Measurements from ENCODE around the gene TBC1D5.

TBC1D5 gene

DNA sequence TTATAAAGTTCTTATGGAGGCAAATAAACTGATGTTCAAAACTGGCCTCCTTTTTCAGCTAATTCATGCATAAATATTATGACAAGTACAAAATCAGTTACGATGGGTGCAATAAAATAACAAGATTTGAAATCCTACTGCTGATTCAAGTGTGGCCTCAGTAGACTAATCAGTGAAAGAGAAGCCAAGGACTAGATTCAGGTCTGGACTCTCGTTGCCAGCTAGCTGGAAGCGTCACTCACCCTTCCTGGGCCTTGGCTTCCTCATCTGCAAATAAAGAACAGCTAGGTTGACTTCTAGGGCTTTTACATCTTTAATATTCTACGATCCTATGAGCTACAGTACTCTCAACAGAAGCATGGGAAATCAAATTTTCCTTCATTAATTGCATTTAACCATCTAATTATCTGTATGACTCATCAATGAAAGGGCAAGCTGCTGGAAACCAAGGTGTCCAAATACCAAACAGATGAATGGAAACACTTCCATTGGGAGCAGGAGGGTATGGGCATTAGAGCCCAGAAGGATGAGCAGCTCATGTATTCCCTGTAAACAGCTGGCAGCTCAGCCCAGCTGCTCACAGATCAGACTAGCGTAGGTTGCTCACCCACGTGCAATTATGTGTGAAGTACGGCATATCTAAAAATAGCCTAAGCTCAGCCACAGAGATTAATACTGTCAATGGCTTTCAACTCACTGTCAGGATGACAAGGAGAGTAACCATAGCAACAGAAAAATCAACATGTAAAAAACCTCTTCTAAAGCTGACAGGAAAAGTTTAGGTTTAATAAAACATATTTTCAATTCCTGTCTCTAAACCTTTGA, 562.8 kb downstream of the TBC1D5 start:
- DNase-seq (ENCODE audit: low read depth in 2 of 2): no peak

DNA sequence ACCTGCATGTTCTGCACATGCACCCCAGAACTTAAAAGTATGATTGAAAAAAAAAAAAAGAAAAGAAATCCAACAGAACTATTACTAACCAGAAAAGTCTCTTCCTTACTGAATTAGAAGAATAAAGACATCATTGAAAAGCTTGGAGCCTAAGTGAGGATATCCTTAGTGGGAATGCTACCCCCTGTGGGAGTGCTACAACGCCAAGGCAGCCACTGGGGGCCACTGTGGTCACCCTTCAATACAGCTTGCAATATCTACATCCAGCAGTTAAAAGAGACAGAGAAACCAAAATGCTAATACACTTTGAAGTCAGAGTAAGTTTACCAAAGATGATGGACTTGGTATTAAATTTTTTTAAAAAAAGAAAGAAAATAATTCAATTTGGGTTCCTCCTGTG, 565.7 kb downstream of the TBC1D5 start:
- no peak for DNase-seq (ENCODE audit: low read depth in 2 of 2)

DNA sequence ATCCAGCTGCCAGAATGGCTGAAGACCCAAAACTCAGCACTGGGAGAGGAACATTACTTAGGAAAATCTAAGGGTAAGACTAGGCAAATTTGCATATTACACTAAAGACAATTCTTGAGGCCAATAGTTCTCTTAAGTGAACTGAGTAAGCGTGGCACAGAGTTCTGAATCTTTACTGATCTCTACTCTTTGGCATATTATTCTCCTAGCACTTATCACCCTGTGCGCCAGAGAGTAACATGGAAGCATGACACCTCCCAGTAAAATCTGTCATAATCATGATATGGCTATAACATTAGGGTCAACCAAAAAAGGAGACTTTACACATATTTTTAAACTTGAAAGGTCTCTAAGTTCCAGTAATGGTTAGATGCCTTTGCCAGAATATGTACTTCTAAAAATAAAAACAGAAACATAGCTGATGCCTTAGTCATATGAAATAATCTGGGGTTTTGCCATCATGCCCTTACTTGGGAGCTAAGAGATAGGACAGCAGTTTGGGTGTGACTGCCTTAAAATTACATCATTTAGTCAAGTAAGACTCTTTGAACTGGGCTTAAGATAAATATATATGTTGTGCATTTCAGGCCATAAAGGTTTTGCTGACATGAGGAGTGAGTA, 567.1 kb downstream of the TBC1D5 start:
- DNase-seq (ENCODE audit: low read depth in 2 of 2): no peak

DNA sequence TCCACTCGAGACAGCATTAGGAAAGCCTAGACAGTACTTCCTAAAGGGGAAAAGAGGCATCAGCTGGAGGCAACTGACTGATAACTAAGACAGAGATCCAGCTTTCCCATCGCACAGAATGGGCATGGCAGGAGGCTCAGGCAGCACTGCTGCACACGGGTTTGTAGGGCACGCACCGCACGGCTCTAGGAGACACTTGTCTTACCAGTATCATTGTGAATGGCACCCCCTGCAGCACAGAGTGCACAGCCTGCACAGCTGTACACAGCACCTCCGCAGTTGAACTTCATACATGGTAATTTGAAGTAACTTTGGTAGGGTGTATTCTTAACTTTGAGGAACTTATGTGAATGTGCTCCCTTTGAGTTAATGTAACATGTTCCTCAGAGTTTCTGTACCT, 576.1 kb downstream of the TBC1D5 start:
- no peak for DNase-seq (ENCODE audit: low read depth in 2 of 2)

DNA sequence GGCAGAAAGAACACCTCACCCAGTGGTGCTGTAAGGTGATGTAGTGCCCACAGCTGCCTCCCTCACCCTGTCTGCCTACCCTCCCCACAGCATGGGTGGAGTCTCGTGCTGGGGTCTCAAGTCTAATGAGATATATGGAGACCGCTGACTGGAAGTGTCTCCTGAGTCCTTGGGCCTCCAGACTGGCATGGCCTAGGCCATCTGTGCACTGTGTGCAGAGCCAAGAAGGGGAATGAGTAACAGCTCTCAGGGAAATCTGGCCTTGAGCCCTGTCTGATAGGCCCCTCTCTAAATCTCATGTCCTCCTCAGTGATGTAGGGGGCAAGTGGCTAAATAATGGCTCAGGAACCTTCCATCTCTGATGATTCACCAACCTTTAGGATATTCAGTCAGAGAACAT, 580.3 kb downstream of the TBC1D5 start:
- no peak for DNase-seq (ENCODE audit: low read depth in 2 of 2)

DNA sequence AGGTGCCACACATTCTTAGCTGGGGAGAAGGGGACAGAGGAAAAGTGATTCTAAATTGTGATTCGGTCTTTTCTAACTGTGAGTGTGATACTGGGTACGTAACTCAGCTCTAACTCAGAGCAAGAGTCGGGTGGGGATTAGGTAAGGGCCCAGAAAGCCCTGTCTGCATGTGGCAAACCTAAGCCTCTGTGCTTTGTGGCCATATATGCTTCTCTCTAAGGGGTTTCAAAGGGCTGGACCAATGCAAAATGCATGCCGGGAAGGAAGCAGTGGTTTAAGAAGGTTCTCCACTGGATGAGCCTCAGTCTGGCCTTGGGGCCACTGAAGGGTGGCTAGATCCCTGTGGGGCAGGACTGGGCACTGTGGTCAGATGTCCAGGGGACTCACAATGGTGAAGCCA, 581.8 kb downstream of the TBC1D5 start:
- no peak for DNase-seq (ENCODE audit: low read depth in 2 of 2)

DNA sequence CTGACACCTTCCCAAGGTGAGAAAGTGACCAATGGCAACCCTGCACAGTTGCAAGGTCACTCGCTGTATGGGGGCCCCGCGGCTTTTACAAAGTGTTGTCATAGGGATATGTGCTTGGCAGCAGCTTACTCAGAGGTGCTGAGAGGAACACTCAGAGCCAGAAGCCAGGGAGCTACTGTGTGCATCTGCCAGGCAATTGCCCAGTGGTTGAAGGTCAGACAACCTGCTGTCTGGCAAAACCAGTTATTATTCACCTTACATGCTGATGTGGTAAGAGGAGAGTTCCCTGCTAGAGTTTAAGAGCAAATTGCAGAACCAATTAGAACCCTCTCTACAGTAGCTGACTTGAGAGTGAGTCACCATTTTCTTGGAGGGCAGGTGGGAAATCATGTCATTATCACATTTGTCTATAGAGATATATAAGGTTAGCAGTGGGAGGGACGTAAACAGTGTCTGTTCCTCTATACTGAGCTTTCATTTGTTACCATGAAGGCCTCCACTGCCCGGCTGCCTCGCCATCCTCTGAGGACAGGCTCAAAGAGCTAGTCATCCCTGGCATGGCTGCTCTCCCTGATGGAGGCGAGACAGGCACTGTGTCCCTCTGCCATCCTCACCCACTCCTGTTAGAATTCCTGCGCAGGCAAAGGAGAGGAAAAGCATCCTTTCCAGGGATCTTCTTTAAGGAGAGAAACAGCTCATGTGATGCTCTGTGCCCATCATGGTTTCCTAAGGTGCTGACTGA, 583.3 kb downstream of the TBC1D5 start:
- DNase-seq (ENCODE audit: low read depth in 2 of 2): no peak

DNA sequence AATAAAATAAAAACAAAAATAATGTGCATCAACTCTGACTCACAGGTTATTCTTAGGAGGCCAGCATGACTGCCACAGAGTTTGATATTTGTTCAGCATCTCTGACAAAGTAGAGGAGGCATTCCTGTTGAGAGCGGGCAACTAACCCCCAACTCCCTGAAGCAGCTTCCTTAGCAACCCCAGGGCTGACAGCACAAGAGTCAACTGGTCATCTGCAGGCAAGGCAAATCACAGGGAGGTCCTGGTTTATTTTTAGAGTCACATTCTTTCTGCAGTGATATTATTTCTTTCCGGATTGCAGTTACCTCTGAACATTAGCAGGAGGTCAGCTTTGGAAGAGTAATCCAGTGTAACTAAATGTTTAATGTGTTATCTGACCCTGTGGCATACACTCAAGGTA, 584.7 kb downstream of the TBC1D5 start:
- DNase-seq (ENCODE audit: low read depth in 2 of 2): no peak

DNA sequence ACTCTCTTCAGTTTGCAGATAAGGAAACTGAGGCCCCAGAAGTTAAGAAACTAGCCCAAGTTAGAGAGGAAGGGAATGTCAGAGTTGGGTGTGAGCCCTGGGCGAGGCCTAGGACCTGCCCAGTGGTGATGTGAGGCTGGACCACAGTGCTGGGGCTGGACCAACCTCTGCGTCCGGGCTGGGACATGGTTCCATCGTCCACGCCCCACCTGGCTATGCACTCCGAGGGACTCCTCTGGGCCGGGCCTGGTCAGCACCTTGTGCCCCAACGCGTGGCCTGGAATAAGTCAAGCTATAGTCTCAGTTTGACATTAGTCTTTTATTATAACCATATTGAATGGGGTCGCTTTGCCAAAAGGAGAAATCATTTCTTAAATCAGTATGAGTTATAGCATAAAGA, 585.6 kb downstream of the TBC1D5 start:
- no peak for DNase-seq (ENCODE audit: low read depth in 2 of 2)

DNA sequence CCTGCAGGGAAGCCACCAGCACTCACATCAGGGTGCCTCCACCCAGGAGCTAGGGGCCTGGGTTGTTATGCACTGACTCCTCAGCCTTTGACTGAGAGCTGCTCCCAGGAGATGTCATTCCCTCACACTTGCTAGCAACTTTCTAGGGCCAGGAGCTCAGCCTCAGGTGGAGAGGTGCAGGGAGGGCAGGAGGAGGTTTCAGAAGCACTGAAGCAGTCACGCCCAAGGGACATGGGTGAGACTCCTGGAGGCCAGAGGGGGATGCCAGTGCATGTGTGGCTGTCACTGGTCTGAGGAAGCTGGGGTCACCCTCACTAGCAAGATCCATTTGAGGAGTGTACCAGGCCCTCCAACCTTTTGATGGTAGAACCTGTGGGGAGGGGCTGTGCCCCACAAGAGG, 586.5 kb downstream of the TBC1D5 start:
- DNase-seq (ENCODE audit: low read depth in 2 of 2): no peak

DNA sequence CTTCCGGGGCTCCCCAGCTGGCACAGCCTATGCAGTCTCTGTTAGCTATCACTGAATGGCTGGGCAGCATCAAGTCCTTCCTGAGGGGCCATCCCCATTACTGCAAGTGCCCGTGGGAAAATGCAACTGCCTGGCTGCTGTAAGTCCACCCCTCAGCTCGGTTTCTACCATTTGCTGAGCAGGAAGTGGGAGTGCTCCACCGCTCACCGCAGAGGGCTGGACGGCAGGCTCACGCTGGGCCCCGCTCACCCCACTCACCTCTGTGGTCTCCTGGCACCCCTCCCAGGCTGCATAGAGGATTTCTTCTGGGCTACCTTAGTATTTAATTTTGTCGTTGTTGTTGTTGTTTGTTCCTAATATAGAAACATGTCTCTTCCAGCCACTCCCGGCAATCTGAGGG, 587.5 kb downstream of the TBC1D5 start:
- peak in 1 of 2 donors; percentile 2 for DNase-seq (ENCODE audit: low read depth in 2 of 2)

DNA sequence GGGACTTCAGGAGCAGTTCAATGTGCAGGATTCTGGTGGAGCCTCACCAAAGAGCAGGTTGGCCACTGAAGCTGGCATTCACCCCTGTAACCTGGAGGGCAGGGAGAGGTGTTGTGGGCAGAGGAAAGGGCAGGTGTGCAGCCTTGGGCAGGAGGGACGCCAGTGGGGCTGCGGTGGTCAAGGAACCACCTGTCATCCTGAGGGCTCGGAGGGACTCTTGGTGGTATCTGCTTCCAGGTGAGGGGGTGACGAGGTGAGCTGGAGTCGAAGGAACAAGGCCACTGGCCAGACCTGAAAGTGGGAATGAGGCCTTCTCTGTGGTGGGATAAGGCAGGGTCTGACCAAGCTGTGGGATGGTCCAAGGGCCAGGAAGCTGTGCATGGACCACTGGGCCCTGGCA, 588.2 kb downstream of the TBC1D5 start:
- no peak for DNase-seq (ENCODE audit: low read depth in 2 of 2)

DNA sequence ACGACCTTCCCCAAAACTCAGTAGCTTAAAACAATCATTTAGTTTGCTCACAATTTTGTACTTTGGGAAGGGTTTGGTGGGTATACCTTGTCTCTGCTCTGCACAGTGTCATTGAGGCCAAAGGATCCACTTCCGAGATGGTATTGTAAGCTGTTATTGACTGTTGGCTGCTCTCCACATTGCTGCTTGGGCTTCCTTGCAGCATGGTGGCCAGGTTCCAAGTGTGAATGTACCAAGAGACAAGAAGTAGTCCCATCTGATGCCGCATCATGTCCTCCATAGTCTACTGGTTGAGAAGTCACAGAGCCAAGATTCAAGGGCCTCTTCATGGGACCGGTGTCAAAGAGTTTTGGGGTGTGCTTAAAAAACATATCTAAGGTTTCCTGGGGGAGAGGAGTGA, 589.2 kb downstream of the TBC1D5 start:
- DNase-seq (ENCODE audit: low read depth in 2 of 2): no peak

DNA sequence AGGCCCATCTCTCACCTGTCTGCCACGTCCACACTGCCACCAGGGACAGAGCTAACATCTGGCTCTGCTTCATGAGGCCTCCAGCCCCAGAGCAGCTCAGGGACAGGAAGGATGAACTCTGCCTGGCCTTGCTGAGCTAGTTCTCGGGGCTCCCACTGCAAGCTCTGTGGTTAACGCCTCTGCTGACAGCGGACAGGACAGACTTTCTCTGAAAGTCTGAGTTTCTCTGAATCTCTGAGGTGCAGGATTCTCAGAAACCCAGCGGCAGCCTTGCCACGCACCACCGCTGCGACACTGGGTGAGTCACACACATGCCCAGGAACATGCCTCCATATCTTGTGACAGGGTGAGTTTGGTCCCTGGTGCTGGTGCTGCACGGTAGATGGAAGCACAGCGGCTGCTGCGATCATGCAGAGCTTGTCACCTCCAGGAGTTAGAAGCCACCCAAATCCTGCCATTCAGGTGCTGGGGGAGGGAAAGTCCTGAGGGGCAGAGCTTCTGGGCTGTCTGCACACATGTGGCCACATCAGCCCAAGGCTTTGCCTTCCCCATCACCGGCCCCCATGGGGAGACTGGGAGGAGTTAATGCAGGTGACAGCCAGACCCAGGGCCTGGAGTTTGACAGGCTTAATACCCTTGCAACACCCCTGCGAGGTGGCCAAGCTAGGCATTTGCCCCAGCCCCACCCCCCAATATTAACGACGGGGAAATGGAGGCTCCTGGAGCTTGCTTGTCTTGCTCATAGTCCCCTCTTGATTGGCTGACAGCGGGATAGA, 590.6 kb downstream of the TBC1D5 start:
- DNase-seq (ENCODE audit: low read depth in 2 of 2): peak; percentile 57 to 72

DNA sequence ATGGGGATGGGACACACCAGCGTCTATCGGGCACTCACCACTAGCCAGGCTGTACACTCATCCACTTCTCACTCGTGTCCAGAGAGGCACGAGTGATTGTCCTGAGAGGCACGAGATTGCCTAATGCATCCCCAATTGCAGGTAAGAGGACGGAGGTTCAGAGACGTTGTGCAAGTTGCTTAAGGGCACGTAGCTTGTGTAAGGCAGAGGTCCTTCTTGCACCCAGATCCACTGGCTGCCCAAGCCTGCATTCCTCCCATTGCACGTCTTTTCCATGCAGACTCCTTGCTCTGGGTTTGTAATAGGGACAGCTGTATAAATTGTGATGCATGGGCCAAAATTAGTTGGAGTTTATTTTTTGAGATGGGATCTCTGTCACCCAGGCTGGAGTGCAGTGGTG, 593.4 kb downstream of the TBC1D5 start:
- DNase-seq (ENCODE audit: low read depth in 2 of 2): no peak

DNA sequence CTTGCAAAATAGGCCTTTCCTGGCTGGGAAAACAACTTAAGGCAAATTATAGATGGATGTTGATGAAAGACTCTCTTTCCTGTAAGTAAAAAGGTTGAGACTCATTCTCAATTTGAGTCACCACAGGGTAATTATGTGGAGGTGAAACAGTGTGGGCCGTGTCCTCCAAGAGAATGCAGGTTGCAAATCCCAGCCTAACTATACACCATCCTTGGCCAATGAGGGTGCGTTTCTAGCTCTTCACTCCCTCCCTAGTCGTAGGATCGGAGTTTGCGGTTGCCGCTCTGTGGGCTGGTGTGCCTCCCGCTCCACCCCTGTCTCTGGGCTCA, 597.8 kb downstream of the TBC1D5 start:
- DNase-seq (ENCODE audit: low read depth in 2 of 2): no peak

DNA sequence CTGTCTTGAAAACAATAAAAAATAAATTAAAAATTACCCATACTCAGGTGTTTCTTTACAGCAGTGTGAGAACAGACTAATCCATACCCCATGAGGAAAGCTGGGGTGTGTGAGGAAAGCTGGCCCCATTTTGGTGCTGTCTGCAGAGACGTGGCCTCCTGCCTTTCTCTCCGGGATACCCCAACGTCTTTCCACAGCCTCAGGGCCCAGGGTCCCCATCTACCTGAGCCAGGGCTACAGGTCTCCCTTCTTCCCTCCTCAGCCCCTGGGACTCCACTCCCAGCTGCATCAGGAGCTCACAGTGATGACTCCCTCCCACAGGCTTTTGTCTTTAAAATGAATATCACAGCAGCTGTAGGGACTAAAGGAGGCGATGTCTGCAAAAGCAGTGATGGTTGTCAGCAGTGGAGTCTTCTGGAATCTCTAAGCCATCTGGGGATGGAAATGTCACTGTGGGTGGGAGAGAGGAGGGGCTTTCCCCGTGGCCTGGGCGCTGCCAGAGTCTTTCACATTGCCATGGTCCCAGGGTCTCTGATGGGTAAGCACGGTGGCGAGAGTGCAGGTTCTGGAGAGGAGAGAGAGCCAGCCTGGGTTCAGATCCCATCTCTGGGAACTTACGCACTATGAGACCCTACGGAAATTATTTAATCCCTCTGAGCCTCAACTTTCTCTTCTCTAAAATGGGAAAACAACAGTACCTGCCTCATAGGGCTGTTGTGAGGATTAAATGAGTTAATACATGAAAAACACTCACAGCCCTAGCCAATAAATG, 598.4 kb downstream of the TBC1D5 start:
- no peak for DNase-seq (ENCODE audit: low read depth in 2 of 2)

DNA sequence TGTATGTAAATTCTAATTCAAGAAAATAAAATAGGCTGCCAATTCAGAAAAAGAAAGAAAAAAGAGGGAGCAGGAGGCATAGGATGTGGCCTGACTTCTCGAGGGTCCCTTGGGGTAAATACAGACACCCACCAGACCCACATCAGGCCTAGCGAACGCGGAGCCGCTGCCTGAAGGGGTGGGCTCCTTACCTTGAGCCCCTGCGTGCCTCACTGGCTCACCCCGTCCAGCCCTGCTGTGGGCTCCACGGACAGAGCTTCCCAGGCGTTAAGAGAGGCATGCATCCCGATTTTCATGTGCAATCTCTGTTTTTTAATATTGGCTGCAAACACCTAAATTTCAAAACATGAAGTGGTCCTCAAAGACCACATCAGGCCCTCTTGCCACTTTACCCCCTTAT, 599.9 kb downstream of the TBC1D5 start:
- DNase-seq (ENCODE audit: low read depth in 2 of 2): no peak

DNA sequence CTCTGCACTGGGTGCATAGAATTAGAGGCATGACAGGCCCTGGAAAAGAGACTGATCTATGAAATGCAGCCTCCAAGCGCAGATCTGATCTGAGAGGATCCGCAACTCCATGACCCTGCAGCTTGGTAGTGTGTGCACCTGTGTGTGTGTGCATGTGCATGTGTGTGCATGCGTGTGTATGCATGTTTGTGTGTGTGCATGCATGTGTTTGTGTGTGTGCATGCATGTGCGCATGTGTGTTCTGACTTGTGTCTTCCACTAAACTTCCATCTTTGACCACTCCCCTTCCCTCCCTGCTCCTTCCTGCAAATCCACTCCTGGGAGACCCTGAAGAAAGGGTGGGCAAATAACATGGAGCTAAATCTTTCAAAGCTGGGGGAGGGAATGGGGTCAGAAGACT, 600.7 kb downstream of the TBC1D5 start:
- DNase-seq (ENCODE audit: low read depth in 2 of 2): no peak

DNA sequence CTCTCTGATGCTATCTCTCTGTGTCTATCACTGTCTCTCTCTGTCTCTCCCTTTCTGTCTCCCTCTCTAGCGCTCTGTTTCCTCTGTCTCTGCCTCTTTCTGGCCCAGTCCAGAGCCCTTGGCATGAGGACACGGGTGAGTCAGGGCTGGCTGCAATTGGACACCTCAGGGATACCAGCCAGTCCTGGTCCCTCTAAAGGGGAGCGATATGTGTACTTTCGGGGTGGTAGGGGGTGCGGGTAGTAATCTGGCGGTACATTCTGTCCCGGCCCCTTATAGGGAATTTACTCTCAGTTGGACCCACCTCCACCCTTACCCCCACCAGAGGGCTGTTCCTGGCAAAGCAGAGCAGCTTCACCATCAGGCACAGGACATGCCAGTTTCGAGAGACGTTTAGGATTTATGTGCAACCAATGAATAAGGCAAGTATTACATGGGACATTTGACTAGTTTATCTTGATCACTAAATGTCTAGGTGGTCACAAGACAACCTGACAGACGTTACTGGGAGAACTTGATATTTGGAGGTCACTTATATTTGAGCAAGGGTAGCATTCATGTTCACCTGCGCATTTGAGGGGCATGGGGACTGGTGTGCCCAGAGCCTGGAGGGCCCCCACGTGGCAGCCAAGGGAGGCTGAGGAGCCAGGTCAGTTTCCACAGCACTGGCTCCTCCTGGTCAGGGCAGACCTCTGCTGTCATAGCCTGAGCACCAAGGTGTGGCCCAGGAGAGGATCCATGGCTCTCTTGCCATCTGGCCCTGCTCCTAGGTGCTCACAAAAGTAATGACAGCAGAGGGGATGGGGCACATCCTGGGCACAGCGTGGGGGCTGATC, 601.5 kb downstream of the TBC1D5 start:
- DNase-seq (ENCODE audit: low read depth in 2 of 2): no peak
